ENCODE data around the gene SEL1L3. TPM values are rescaled to one million over a fixed set of nuclear protein-coding genes. Genes with fewer than 3 reads are reported as not detected.
A peak's percentile ranks its signal among the peaks of the same experiment; 100 is the strongest.
"Not testable (repeated sequence)": the region's sequence is repeated elsewhere in the genome, so short reads cannot be mapped to it uniquely, and the experiment has no call there.

SEL1L3 gene
- polyA plus RNA-seq, 2 donors, result 0.71 to 2.3 TPM

GRCh38 chr4:25867781-25868294 lies 5.0 kb upstream of the SEL1L3 start:
- no peak overlapping the region for H3K27ac ChIP-seq (ENCODE audit: low read depth in 2 of 2, low read length in 1 of 2)
- H3K9me3 ChIP-seq (ENCODE audit: control insufficient read depth in 2 of 2, insufficient read depth in 1 of 2, low read depth in 1 of 2, low read length in 1 of 2), result no peaks in the 10 kb centered on the region
- H3K36me3 ChIP-seq (ENCODE audit: control insufficient read depth in 2 of 2, insufficient read depth in 2 of 2, low read length in 1 of 2), result no peaks in the 10 kb centered on the region
- H3K4me3 ChIP-seq (ENCODE audit: low read depth in 1 of 2, low read length in 2 of 2), result no peak overlapping the region
- WGBS, 2 donors, result 79 to 81% methylated on average over 6 of the region's 6 CpGs
- H3K4me1 ChIP-seq (ENCODE audit: control insufficient read depth in 2 of 2, insufficient read depth in 2 of 2, low read length in 1 of 2), result peaks cover 0 to 3% of the 10 kb centered on the region in 2 donors
- H3K27me3 ChIP-seq (ENCODE audit: control insufficient read depth in 1 of 2, insufficient read depth in 2 of 2, low read length in 2 of 2), result no peaks in the 10 kb centered on the region

GRCh38 chr4:25866401-25866800 lies 3.6 kb upstream of the SEL1L3 start:
- not testable (repeated sequence) for H3K4me3 ChIP-seq (ENCODE audit: low read depth in 1 of 2, low read length in 2 of 2); H3K9me3 ChIP-seq (ENCODE audit: control insufficient read depth in 2 of 2, insufficient read depth in 1 of 2, low read depth in 1 of 2, low read length in 1 of 2); H3K4me1 ChIP-seq (ENCODE audit: control insufficient read depth in 2 of 2, insufficient read depth in 2 of 2, low read length in 1 of 2); H3K27ac ChIP-seq (ENCODE audit: low read depth in 2 of 2, low read length in 1 of 2); H3K27me3 ChIP-seq (ENCODE audit: control insufficient read depth in 1 of 2, insufficient read depth in 2 of 2, low read length in 2 of 2); H3K36me3 ChIP-seq (ENCODE audit: control insufficient read depth in 2 of 2, insufficient read depth in 2 of 2, low read length in 1 of 2)
- WGBS, 2 donors, result 82 to 90% methylated on average over 4 of the region's 4 CpGs

DNA sequence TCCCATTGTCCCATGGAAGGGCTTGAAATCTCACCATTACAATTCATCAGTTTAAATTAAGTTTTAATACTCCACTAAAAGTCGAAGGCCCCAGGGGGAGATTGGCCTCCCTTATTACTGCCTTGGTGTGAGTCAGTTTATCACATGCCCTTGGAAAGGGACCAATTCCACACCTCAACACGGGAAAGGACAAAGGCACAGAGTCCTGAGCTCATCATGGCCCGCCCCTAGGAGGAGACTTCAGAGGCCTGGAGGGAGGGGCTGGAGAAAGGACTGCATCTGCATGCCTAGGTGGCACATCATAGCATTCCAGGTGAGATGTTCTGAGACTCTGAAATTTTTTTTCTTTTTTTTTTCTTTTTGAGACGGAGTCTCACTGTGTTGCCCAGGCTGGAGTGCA lies 2.8 kb upstream of the SEL1L3 start:
- WGBS, 2 donors, result 49 to 59% methylated on average over 4 of the region's 4 CpGs
- Histone ChIP-seq H3K36me3 (ENCODE audit: control insufficient read depth in 2 of 2, insufficient read depth in 2 of 2, low read length in 1 of 2) (no peaks in the 10 kb centered on the region), H3K9me3 (ENCODE audit: control insufficient read depth in 2 of 2, insufficient read depth in 1 of 2, low read depth in 1 of 2, low read length in 1 of 2) (no peaks in the 10 kb centered on the region), H3K27ac (ENCODE audit: low read depth in 2 of 2, low read length in 1 of 2) (no peak overlapping the region), H3K4me3 (ENCODE audit: low read depth in 1 of 2, low read length in 2 of 2) (no peak overlapping the region), H3K4me1 (ENCODE audit: control insufficient read depth in 2 of 2, insufficient read depth in 2 of 2, low read length in 1 of 2) (peaks cover 0 to 3% of the 10 kb centered on the region in 2 donors), H3K27me3 (ENCODE audit: control insufficient read depth in 1 of 2, insufficient read depth in 2 of 2, low read length in 2 of 2) (no peaks in the 10 kb centered on the region)

GRCh38 chr4:25863831-25864418 lies 1.1 kb upstream of the SEL1L3 start:
- no peak overlapping the region for H3K27ac ChIP-seq (ENCODE audit: low read depth in 2 of 2, low read length in 1 of 2)
- 62 to 74% methylated on average over 29 of the region's 29 CpGs for WGBS, 2 donors

DNA sequence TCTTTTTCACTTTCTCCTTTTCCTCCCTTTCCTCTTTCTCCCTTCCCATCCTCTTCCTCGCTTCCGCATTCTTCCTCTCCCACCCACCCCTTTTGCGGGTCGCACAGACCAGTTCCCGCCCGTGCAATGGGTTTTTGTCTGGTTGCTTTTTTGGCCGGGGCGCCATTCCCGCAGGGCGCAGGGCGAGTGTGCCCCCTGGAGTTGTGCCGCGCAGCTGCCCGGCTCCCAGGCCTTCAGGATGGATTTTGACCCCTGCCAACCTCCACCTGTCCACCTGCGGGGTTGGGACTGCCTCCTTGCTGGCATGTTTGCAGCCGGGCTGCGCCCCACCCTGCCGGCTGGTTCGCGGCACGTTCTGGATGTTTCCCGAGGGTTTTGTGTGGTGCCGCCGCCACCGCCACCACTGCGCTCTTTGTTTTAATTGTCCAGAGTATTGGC lies 578 bp upstream of the SEL1L3 start:
- H3K27me3 ChIP-seq (ENCODE audit: control insufficient read depth in 1 of 2, insufficient read depth in 2 of 2, low read length in 2 of 2), result no peaks in the 10 kb centered on the region
- peak overlapping the region; percentile 11 to 53 for H3K4me3 ChIP-seq (ENCODE audit: low read depth in 1 of 2, low read length in 2 of 2)
- no peaks in the 10 kb centered on the region for H3K36me3 ChIP-seq (ENCODE audit: control insufficient read depth in 2 of 2, insufficient read depth in 2 of 2, low read length in 1 of 2)
- WGBS, 2 donors, result 21 to 23% methylated on average over 26 of the region's 26 CpGs
- H3K4me1 ChIP-seq (ENCODE audit: control insufficient read depth in 2 of 2, insufficient read depth in 2 of 2, low read length in 1 of 2), result peaks cover 0 to 3% of the 10 kb centered on the region in 2 donors
- H3K27ac ChIP-seq (ENCODE audit: low read depth in 2 of 2, low read length in 1 of 2), result no peak overlapping the region
- H3K9me3 ChIP-seq (ENCODE audit: control insufficient read depth in 2 of 2, insufficient read depth in 1 of 2, low read depth in 1 of 2, low read length in 1 of 2), result no peaks in the 10 kb centered on the region

More at GRCh38 chr4:25863831-25864418, 1.1 kb upstream of the SEL1L3 start:
- no peaks in the 10 kb centered on the region for H3K27me3 ChIP-seq (ENCODE audit: control insufficient read depth in 1 of 2, insufficient read depth in 2 of 2, low read length in 2 of 2)
- H3K36me3 ChIP-seq (ENCODE audit: control insufficient read depth in 2 of 2, insufficient read depth in 2 of 2, low read length in 1 of 2), result no peaks in the 10 kb centered on the region
- no peaks in the 10 kb centered on the region for H3K9me3 ChIP-seq (ENCODE audit: control insufficient read depth in 2 of 2, insufficient read depth in 1 of 2, low read depth in 1 of 2, low read length in 1 of 2)
- peaks cover 0 to 3% of the 10 kb centered on the region in 2 donors for H3K4me1 ChIP-seq (ENCODE audit: control insufficient read depth in 2 of 2, insufficient read depth in 2 of 2, low read length in 1 of 2)
- no peak overlapping the region for H3K4me3 ChIP-seq (ENCODE audit: low read depth in 1 of 2, low read length in 2 of 2)

- Histone ChIP-seq H3K27me3 (ENCODE audit: control insufficient read depth in 1 of 2, insufficient read depth in 2 of 2, low read length in 2 of 2) (no peaks in the 10 kb centered on the region), H3K36me3 (ENCODE audit: control insufficient read depth in 2 of 2, insufficient read depth in 2 of 2, low read length in 1 of 2) (no peaks in the 10 kb centered on the region), H3K9me3 (ENCODE audit: control insufficient read depth in 2 of 2, insufficient read depth in 1 of 2, low read depth in 1 of 2, low read length in 1 of 2) (no peaks in the 10 kb centered on the region), H3K4me1 (ENCODE audit: control insufficient read depth in 2 of 2, insufficient read depth in 2 of 2, low read length in 1 of 2) (peaks cover 0 to 3% of the 10 kb centered on the region in 2 donors), H3K4me3 (ENCODE audit: low read depth in 1 of 2, low read length in 2 of 2) (peak overlapping the region; percentile 40 to 53), H3K27ac (ENCODE audit: low read depth in 2 of 2, low read length in 1 of 2) (peak overlapping the region; percentile 44 to 50)
- WGBS, 2 donors, result 1% methylated on average over 30 to 32 of the region's 32 CpGs
Observed at GRCh38 chr4:25861951-25862410, 807 bp downstream of the SEL1L3 start.

- Histone ChIP-seq H3K27me3 (ENCODE audit: control insufficient read depth in 1 of 2, insufficient read depth in 2 of 2, low read length in 2 of 2) (no peaks in the 10 kb centered on the region), H3K9me3 (ENCODE audit: control insufficient read depth in 2 of 2, insufficient read depth in 1 of 2, low read depth in 1 of 2, low read length in 1 of 2) (no peaks in the 10 kb centered on the region), H3K4me3 (ENCODE audit: low read depth in 1 of 2, low read length in 2 of 2) (peak overlapping the region in 1 of 2 donors; percentile 53), H3K36me3 (ENCODE audit: control insufficient read depth in 2 of 2, insufficient read depth in 2 of 2, low read length in 1 of 2) (no peaks in the 10 kb centered on the region), H3K4me1 (ENCODE audit: control insufficient read depth in 2 of 2, insufficient read depth in 2 of 2, low read length in 1 of 2) (peaks cover 0 to 3% of the 10 kb centered on the region in 2 donors), H3K27ac (ENCODE audit: low read depth in 2 of 2, low read length in 1 of 2) (no peak overlapping the region)
- WGBS, 2 donors, result 31 to 42% methylated on average over 5 of the region's 5 CpGs
Observed at GRCh38 chr4:25861280-25861950, 1.4 kb downstream of the SEL1L3 start.

- Histone ChIP-seq H3K27ac (ENCODE audit: low read depth in 2 of 2, low read length in 1 of 2) (no peak overlapping the region), H3K36me3 (ENCODE audit: control insufficient read depth in 2 of 2, insufficient read depth in 2 of 2, low read length in 1 of 2) (no peaks in the 10 kb centered on the region), H3K4me1 (ENCODE audit: control insufficient read depth in 2 of 2, insufficient read depth in 2 of 2, low read length in 1 of 2) (peaks cover 0 to 3% of the 10 kb centered on the region in 2 donors), H3K27me3 (ENCODE audit: control insufficient read depth in 1 of 2, insufficient read depth in 2 of 2, low read length in 2 of 2) (no peaks in the 10 kb centered on the region), H3K4me3 (ENCODE audit: low read depth in 1 of 2, low read length in 2 of 2) (no peak overlapping the region), H3K9me3 (ENCODE audit: control insufficient read depth in 2 of 2, insufficient read depth in 1 of 2, low read depth in 1 of 2, low read length in 1 of 2) (no peaks in the 10 kb centered on the region)
- WGBS, 2 donors, result 74 to 83% methylated on average over 7 of the region's 7 CpGs
Observed at GRCh38 chr4:25860586-25861279, 2.1 kb downstream of the SEL1L3 start.

- 52 to 69% methylated on average over 6 of the region's 6 CpGs for WGBS, 2 donors
- no peak overlapping the region for H3K4me3 ChIP-seq (ENCODE audit: low read depth in 1 of 2, low read length in 2 of 2)
- H3K27me3 ChIP-seq (ENCODE audit: control insufficient read depth in 1 of 2, insufficient read depth in 2 of 2, low read length in 2 of 2), result no peaks in the 10 kb centered on the region
- H3K9me3 ChIP-seq (ENCODE audit: control insufficient read depth in 2 of 2, insufficient read depth in 1 of 2, low read depth in 1 of 2, low read length in 1 of 2), result no peaks in the 10 kb centered on the region
- no peak overlapping the region for H3K27ac ChIP-seq (ENCODE audit: low read depth in 2 of 2, low read length in 1 of 2)
- no peaks in the 10 kb centered on the region for H3K36me3 ChIP-seq (ENCODE audit: control insufficient read depth in 2 of 2, insufficient read depth in 2 of 2, low read length in 1 of 2)
- peaks cover 0 to 3% of the 10 kb centered on the region in 2 donors for H3K4me1 ChIP-seq (ENCODE audit: control insufficient read depth in 2 of 2, insufficient read depth in 2 of 2, low read length in 1 of 2)
Observed at GRCh38 chr4:25859429-25860148, 3.2 kb downstream of the SEL1L3 start.

Data from esophagus (tissue), 2 donors.